HepG2 (cell line): ENCODE data around the gene BANP. TPM values are rescaled to one million over a fixed set of nuclear protein-coding genes. Genes with fewer than 3 reads are reported as not detected.

Experiments
- ATAC-seq: fragments of 200-7000 bp; cut with Tn5 transposase; 3 replicates; pipeline ENCODE4 v1.9.1; 2020; ENCODE audit warnings: mild to moderate bottlenecking, moderate library complexity
- BruUV-seq: library from RNA; stranded (reverse); fragments of 400-500 nt; replicated peaks from 2 replicates; lab custom pipeline; 2021; lab: Mats Ljungman, UMichigan
- CTCF ChIA-PET: fragments of 300-600 bp; formaldehyde crosslinking; extraction: SDS; loops from one replicate; lab custom pipeline; 2021; ENCODE audit warnings: low total read pairs, inconsistent platforms, low intra/inter-chr PET ratio; lab: Yijun Ruan, JAX
- POLR2A ChIA-PET: fragments of 350-600 bp; sonication (Branson Sonifier 250); formaldehyde crosslinking; loops from one replicate; lab custom pipeline; 2020; ENCODE audit warnings: antibody characterized with exemption, inconsistent platforms; lab: Yijun Ruan, JAX
- DNase-seq: peaks from one replicate; pipeline ENCODE4 v3.0.0-alpha.2; 2015; ENCODE audit warnings: low spot score
- FAIRE-seq: peaks from 3 replicates; lab custom pipeline; 2011; peaks lifted over from hg19 to GRCh38; lab: Jason Lieb, UNC
- H2AFZ ChIP-seq: one replicate; pipeline ENCODE4 v1.6.1; 2011; ENCODE audit warnings: low read length, inconsistent platforms
- H3K27ac ChIP-seq: fragments of 300-600 bp; 3 replicates; pipeline ENCODE4 v1.8.0; 2011; ENCODE audit warnings: mixed run types, mild to moderate bottlenecking, mixed read lengths, low read length, inconsistent platforms; ENCODE audit not compliant: insufficient read depth; ENCODE audit errors: extremely low read length
- H3K27me3 ChIP-seq, 2 experiments: fragments of 200-600 bp in 1 of 2; 2 replicates in 1 of 2; 3 replicates in 1 of 2; pipeline versions ENCODE4 v1.6.0 to v1.8.0; 2011; ENCODE audit warnings: low read length in 2 of 2, mild to moderate bottlenecking in 2 of 2, moderate library complexity in 2 of 2, inconsistent platforms in 1 of 2; ENCODE audit not compliant: insufficient read depth in 2 of 2, control insufficient read depth in 1 of 2
- H3K36me3 ChIP-seq, 2 experiments: fragments of 200-600 bp in 1 of 2; replicated peaks in 1 of 2; 2 replicates in 1 of 2; 3 replicates in 1 of 2; pipeline versions ENCODE4 v1.5.1 to v1.8.0; 2011; ENCODE audit warnings: low read length in 2 of 2, inconsistent platforms in 1 of 2; ENCODE audit not compliant: insufficient read depth in 2 of 2, control insufficient read depth in 1 of 2
- H3K4me1 ChIP-seq: 2 replicates; pipeline ENCODE4 v1.5.1; 2012; ENCODE audit warnings: low read length, inconsistent platforms; ENCODE audit not compliant: insufficient read depth
- H3K4me2 ChIP-seq: 2 replicates; pipeline ENCODE4 v1.6.0; 2011; ENCODE audit warnings: low read depth, low read length, inconsistent platforms
- H3K4me3 ChIP-seq, 3 experiments: fragments of 200-600 bp in 1 of 3; sonication (generic), shearing (Covaris generic) in 1 of 3; replicated peaks in 1 of 3; 2 replicates each; pipeline ENCODE4 v1.5.1; 2011 to 2016; ENCODE audit warnings: low read length in 3 of 3, inconsistent platforms in 2 of 3, low read depth in 2 of 3, mild to moderate bottlenecking in 2 of 3, control low read depth in 1 of 3, mixed read lengths in 1 of 3; ENCODE audit not compliant: insufficient read depth in 1 of 3
- H3K79me2 ChIP-seq: one replicate; pipeline ENCODE4 v1.6.1; 2011; ENCODE audit warnings: low read length, inconsistent platforms; ENCODE audit not compliant: insufficient read depth
- H3K9ac ChIP-seq: 2 replicates; pipeline ENCODE4 v1.6.0; 2011; ENCODE audit warnings: mild to moderate bottlenecking, low read depth, low read length, inconsistent platforms; ENCODE audit not compliant: insufficient read depth
- H3K9me3 ChIP-seq: 2 replicates; pipeline ENCODE4 v1.5.1; 2012; ENCODE audit warnings: mild to moderate bottlenecking, low read length
- H4K20me1 ChIP-seq: 2 replicates; pipeline ENCODE4 v1.6.0; 2011; ENCODE audit warnings: inconsistent platforms, mild to moderate bottlenecking, low read length, moderate library complexity; ENCODE audit not compliant: insufficient read depth
- ATF7-NPFF ChIP-seq: sonication (generic); formaldehyde crosslinking; IDR thresholded peaks from 2 replicates; pipeline ENCODE4 v1.8.1; 2023; ENCODE audit warnings: mild to moderate bottlenecking, low read depth, missing genetic modification reagents, moderate library complexity
- HOXA9 ChIP-seq: sonication (generic); formaldehyde crosslinking; IDR thresholded peaks from 2 replicates; pipeline ENCODE4 v1.8.1; 2022; ENCODE audit warnings: missing genetic modification reagents, mild to moderate bottlenecking, moderate library complexity, borderline replicate concordance
- HOXD1 ChIP-seq: sonication (generic); formaldehyde crosslinking; IDR thresholded peaks from 2 replicates; pipeline ENCODE4 v1.5.0; 2020; ENCODE audit warnings: missing genetic modification reagents
- IRF2 ChIP-seq: IDR thresholded peaks from 2 replicates; pipeline ENCODE4 v1.6.1; 2018; ENCODE audit warnings: missing genetic modification reagents, missing compliant biosample characterization
- KLF6 ChIP-seq: IDR thresholded peaks from 2 replicates; pipeline ENCODE4 v1.8.0; 2016; ENCODE audit warnings: missing biosample characterization, missing genetic modification reagents
- NR1H2 ChIP-seq: sonication (generic); formaldehyde crosslinking; IDR thresholded peaks from 2 replicates; pipeline ENCODE4 v1.8.1; 2022; ENCODE audit warnings: low read depth, missing genetic modification reagents, borderline replicate concordance
- PRMT3 ChIP-seq: sonication (generic); formaldehyde crosslinking; IDR thresholded peaks from 2 replicates; pipeline ENCODE4 v1.8.1; 2022; ENCODE audit warnings: low read depth, mild to moderate bottlenecking, moderate library complexity, missing genetic modification reagents, borderline replicate concordance
- RCOR2 ChIP-seq: IDR thresholded peaks from 2 replicates; pipeline ENCODE4 v1.6.1; 2016; ENCODE audit warnings: missing biosample characterization, missing genetic modification reagents
- SMAD1 ChIP-seq: sonication (generic); formaldehyde crosslinking; IDR thresholded peaks from 2 replicates; pipeline ENCODE4 v1.4.0; 2020; ENCODE audit warnings: missing genetic modification reagents, low read depth, mild to moderate bottlenecking, borderline replicate concordance
- ZNF296 ChIP-seq: sonication (generic); formaldehyde crosslinking; conservative IDR thresholded peaks from 2 replicates; pipeline ENCODE4 v1.5.0; 2020; ENCODE audit warnings: mild to moderate bottlenecking, missing genetic modification reagents
- ZNF431 ChIP-seq: sonication (generic); formaldehyde crosslinking; IDR thresholded peaks from 2 replicates; pipeline ENCODE4 v1.9.0; 2022; ENCODE audit warnings: missing genetic modification reagents, low read depth, mild to moderate bottlenecking, borderline replicate concordance
- ZNF501 ChIP-seq: sonication (generic); formaldehyde crosslinking; IDR thresholded peaks from 2 replicates; pipeline ENCODE4 v1.5.1; 2020; ENCODE audit warnings: mild to moderate bottlenecking, moderate library complexity, missing genetic modification reagents
- ZNF891 ChIP-seq: sonication (generic); formaldehyde crosslinking; IDR thresholded peaks from 2 replicates; pipeline ENCODE4 v1.5.0; 2020; ENCODE audit warnings: mild to moderate bottlenecking, missing genetic modification reagents
- WGBS: methylation state at CpG from one replicate; pipeline ENCODE4 v1.1.6; 2017; ENCODE audit warnings: low lambda C conversion rate; 5-methylcytosine and 5-hydroxymethylcytosine counted together
- in situ Hi-C: cut with HindIII; loops from 2 replicates; pipeline ENCODE4 v1.10.0; 2017; ENCODE audit warnings: low pct_unique_long_range_greater_than_20kb; ENCODE audit not compliant: extremely low pct_ligation_motif_present
- intact Hi-C: fragments of 100-400 bp; cut with micrococcal nuclease; formaldehyde crosslinking; loops from one replicate; pipeline ENCODE4 v1.10.0; 2022; ENCODE audit not compliant: unreplicated experiment
- polyA plus RNA-seq, 8 experiments: library from polyadenylated mRNA; depleted of rRNA in 3 of 8; stranded (reverse) in 7 of 8; unstranded in 1 of 8; fragments of >200 nt; fragmentation: Illumina TruSeq in 4 of 8; extraction: Trizol in 4 of 8; gene quantifications; 2 replicates each; pipeline versions ENCODE4 v1.2.1 to v1.2.3, GENCODE V29; 2011 to 2016; ENCODE audit warnings: low read depth in 4 of 8, missing spikeins in 1 of 8, mixed read lengths in 1 of 8; ENCODE audit not compliant: insufficient read depth in 1 of 8
- total RNA-seq, 5 experiments: library from RNA; depleted of rRNA; stranded (reverse); fragments of >200 nt; fragmentation: Illumina TruSeq; extraction: Trizol; gene quantifications; 2 replicates each; pipeline ENCODE4 v1.2.3, GENCODE V29; 2016; ENCODE audit warnings: low read depth in 1 of 5
- TF ChIP-seq, protein P1 (sequence below): IDR thresholded peaks from 2 replicates; pipeline ENCODE4 v1.6.1; 2016; ENCODE audit warnings: low read depth
- TF ChIP-seq, protein P2 (sequence below): sonication (generic); formaldehyde crosslinking; IDR thresholded peaks from 2 replicates; pipeline ENCODE4 v1.5.1; 2020; ENCODE audit warnings: missing genetic modification reagents, mild to moderate bottlenecking, borderline replicate concordance
- TF ChIP-seq, protein P3 (sequence below): sonication (generic); formaldehyde crosslinking; IDR thresholded peaks from 2 replicates; pipeline ENCODE4 v1.5.0; 2020; ENCODE audit warnings: mild to moderate bottlenecking, missing genetic modification reagents, borderline replicate concordance
- TF ChIP-seq, protein P4 (sequence below): sonication (generic); formaldehyde crosslinking; conservative IDR thresholded peaks from 2 replicates; pipeline ENCODE4 v1.4.0; 2020; ENCODE audit warnings: missing genetic modification reagents
- TF ChIP-seq, protein P5 (sequence below): sonication (generic); formaldehyde crosslinking; IDR thresholded peaks from 2 replicates; pipeline ENCODE4 v1.4.0; 2020; ENCODE audit warnings: mild to moderate bottlenecking, missing genetic modification reagents

Gene BANP
- total and polyA plus RNA-seq, 2 of the 13 experiments (the other 11 are each of a cell fraction or from before 2014, with no cell fraction given): 20.2 to 23.8 TPM

DNA sequence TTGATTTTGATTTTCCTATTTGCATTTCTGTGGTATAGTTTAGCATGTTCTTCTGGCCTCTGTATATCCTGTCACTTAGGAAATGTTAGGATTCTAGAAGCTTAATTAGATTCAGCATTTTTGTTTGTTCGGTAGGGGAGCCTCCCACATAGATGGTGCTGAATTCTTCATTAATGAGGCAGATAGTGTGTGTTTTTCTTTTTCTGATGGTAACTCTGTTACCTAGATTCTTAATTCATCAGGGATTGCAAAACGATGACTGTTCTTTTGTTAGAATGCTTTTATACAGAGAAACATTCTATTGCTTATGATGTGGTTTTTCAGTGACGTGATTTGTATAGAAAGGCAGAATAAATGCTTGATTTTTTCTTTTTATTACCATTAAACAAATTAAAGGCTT lies 19.0 kb downstream of the BANP start:
- Histone ChIP-seq H3K27ac (no peak overlapping the region), H3K4me2 (no peak overlapping the region), H4K20me1 (no peaks in the 10 kb centered on the region), H3K9me3 (peaks cover 24% of the 10 kb centered on the region), H3K36me3 (peaks cover 1 to 3% of the 10 kb centered on the region in 2 experiments; a peak in 1 of 5 replicates), H2AFZ (no peak overlapping the region), H3K79me2 (peaks cover 62% of the 10 kb centered on the region), H3K4me3 (no peak overlapping the region), H3K9ac (no peak overlapping the region), H3K4me1 (peaks cover 31% of the 10 kb centered on the region), H3K27me3 (no peaks in the 10 kb centered on the region)
- WGBS: 63% methylated on average over 3 of the region's 3 CpGs
- DNase-seq: no peak
- intact Hi-C loops (no loop called here), in situ Hi-C loops (no loop called here)
- POLR2A ChIA-PET: no interaction called here
- no peak for ATAC-seq
- BruUV-seq: no TSS peak
- no peak for FAIRE-seq
- CTCF ChIA-PET: no interaction called here
- TF ChIP-seq ZNF431 (CRISPR knock-in tag) (no peak), ZNF501 (no peak), ZNF891 (CRISPR knock-in tag) (no peak), HOXD1 (no peak), SMAD1 (no peak), RCOR2 (CRISPR knock-in tag) (no peak), IRF2 (CRISPR knock-in tag) (no peak), ZNF296 (CRISPR knock-in tag) (no peak), HOXA9 (CRISPR knock-in tag) (no peak), KLF6 (CRISPR knock-in tag) (no peak), PRMT3 (CRISPR knock-in tag) (no peak), ATF7-NPFF (CRISPR knock-in tag) (no peak), NR1H2 (CRISPR knock-in tag) (no peak)
- TF ChIP-seq, protein P1, sequence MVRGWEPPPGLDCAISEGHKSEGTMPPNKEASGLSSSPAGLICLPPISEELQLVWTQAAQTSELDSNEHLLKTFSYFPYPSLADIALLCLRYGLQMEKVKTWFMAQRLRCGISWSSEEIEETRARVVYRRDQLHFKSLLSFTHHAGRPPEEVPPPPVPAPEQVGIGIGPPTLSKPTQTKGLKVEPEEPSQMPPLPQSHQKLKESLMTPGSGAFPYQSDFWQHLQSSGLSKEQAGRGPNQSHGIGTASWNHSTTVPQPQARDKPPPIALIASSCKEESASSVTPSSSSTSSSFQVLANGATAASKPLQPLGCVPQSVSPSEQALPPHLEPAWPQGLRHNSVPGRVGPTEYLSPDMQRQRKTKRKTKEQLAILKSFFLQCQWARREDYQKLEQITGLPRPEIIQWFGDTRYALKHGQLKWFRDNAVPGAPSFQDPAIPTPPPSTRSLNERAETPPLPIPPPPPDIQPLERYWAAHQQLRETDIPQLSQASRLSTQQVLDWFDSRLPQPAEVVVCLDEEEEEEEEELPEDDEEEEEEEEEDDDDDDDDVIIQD (CRISPR knock-in tag): no peak
- TF ChIP-seq, protein P2, sequence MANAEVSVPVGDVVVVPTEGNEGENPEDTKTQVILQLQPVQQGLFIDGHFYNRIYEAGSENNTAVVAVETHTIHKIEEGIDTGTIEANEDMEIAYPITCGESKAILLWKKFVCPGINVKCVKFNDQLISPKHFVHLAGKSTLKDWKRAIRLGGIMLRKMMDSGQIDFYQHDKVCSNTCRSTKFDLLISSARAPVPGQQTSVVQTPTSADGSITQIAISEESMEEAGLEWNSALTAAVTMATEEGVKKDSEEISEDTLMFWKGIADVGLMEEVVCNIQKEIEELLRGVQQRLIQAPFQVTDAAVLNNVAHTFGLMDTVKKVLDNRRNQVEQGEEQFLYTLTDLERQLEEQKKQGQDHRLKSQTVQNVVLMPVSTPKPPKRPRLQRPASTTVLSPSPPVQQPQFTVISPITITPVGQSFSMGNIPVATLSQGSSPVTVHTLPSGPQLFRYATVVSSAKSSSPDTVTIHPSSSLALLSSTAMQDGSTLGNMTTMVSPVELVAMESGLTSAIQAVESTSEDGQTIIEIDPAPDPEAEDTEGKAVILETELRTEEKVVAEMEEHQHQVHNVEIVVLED (CRISPR knock-in tag): no peak
- TF ChIP-seq, protein P3, sequence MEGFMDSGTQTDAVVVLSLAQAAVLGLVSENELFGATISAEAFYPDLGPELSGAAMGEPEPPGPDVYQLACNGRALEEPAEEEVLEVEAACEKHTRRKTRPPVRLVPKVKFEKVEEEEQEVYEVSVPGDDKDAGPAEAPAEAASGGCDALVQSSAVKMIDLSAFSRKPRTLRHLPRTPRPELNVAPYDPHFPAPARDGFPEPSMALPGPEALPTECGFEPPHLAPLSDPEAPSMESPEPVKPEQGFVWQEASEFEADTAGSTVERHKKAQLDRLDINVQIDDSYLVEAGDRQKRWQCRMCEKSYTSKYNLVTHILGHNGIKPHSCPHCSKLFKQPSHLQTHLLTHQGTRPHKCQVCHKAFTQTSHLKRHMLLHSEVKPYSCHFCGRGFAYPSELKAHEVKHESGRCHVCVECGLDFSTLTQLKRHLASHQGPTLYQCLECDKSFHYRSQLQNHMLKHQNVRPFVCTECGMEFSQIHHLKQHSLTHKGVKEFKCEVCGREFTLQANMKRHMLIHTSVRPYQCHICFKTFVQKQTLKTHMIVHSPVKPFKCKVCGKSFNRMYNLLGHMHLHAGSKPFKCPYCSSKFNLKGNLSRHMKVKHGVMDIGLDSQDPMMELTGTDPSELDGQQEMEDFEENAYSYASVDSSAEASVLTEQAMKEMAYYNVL (CRISPR knock-in tag): no peak
- TF ChIP-seq, protein P4, sequence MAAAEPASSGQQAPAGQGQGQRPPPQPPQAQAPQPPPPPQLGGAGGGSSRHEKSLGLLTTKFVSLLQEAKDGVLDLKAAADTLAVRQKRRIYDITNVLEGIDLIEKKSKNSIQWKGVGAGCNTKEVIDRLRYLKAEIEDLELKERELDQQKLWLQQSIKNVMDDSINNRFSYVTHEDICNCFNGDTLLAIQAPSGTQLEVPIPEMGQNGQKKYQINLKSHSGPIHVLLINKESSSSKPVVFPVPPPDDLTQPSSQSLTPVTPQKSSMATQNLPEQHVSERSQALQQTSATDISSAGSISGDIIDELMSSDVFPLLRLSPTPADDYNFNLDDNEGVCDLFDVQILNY: no peak
- TF ChIP-seq, protein P5, sequence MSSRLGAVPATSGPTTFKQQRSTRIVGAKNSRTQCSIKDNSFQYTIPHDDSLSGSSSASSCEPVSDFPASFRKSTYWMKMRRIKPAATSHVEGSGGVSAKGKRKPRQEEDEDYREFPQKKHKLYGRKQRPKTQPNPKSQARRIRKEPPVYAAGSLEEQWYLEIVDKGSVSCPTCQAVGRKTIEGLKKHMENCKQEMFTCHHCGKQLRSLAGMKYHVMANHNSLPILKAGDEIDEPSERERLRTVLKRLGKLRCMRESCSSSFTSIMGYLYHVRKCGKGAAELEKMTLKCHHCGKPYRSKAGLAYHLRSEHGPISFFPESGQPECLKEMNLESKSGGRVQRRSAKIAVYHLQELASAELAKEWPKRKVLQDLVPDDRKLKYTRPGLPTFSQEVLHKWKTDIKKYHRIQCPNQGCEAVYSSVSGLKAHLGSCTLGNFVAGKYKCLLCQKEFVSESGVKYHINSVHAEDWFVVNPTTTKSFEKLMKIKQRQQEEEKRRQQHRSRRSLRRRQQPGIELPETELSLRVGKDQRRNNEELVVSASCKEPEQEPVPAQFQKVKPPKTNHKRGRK (CRISPR knock-in tag): no peak
